ENCODE results near the gene PLA2G6.

The PLA2G6 gene

DNA sequence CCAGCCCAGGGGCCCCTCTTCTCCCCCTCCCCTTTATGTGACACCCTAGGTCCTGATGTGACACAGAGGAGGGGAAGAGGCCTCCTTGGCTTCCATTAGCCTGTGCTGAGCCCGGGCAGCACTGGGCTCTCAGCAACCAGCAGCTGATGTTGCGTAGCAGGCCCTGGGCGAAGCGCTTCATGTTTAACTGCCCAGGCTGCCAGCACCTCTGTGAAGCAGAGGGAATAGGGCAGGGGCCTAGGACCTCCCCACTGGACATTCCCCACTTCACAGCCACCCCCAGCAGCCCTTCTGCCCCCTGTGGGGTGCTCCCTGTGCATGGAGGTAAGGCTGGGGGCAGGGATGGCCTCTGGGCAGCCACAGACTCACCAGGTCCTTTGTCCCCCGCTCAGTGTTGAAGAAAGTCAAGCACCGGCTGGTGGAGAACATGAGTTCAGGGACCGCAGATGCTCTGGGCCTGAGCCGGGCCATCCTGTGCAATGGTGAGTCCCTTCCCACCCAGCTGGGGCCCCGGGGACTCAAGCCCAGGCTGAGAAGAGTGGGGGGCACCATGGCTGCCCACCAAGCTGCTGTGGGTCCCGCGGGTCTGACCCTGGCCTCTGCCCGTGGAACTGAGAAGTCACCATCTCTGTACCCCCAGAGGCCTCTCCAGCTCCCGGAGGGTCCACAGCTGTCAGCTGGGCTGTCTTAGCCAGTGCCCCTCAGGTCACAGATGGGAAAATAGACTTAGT lies 112.8 kb downstream of the PLA2G6 start:
- DNase-seq: no peak

DNA sequence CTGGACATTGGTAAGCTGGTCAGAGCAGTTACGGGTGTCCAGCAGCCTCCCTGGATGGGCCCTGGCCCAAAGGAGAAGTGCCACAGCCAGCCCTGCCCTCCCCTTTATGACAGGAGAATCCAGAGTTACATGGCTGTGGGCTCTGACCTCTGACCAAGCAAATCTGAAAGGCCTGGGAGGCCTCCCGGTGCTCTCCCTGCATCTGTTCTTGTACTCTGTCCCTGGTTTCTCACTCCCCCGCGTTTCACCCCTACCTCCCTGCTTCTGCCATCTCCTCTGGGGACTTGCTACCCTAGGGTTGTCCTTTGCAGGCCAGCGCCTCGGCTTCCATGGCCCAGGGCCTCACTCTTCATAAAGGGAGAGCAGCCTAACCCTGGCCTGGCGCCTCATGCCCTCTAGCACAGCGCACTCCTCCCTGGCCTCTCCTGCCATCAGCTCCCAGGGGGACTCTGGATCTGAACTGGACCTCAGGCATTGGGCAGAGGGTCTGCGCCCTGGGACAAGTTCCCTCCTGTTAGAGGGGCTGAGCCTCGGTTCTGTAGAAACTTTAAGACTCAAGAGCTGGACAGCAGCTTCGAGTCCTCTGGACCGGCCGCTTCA lies 113.8 kb downstream of the PLA2G6 start:
- no peak for DNase-seq

DNA sequence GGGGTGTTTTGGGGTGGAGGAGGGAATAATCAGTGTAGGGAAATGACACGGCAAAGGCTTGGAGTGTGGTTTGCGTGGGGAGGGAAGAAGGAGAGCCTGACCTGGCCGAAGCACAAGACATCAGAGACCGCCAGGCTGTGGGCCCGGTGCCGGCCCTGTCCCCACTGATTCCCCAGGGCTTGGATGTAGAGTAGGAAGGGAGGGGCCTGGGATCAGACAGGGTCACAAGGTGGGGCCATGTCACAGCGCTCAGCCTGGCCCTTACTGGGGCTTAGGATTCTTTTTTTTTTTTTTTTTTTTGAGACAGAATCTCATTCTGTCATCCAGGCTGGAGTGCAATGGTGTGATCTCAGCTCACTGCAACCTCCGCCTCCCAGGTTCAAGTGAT lies 114.6 kb downstream of the PLA2G6 start:
- DNase-seq: no peak

DNA sequence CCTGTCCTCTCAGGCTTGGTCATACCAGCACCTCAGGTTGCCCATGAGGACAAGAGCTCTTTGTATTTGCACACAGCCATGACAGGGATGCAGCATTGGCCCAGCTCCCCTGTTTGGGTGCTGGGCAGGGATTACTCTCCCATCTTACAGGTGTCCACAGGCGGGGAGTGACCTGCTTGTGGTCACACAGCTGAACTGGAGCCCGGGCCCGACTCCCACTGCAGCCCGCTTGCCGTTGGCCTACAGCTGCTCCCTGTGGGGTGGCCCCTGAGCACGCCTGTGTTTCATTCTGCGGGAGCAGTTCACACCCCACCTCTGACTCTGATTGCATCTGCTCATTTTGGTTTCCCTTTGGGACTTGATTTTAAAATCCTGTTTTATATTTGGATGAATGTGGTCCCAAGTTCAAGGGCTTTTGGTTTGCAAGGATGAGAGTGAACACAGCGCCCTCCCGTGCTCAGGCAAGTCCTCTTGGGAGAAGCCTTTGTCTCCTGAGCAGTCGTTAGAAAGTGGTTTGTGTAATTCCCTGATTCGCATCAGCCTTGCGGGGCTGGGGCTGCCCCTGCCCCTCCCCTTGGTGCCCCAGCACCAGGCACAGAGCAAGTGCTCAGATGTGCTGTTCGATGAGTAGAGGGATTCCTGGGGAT lies 115.1 kb downstream of the PLA2G6 start:
- DNase-seq: no peak

DNA sequence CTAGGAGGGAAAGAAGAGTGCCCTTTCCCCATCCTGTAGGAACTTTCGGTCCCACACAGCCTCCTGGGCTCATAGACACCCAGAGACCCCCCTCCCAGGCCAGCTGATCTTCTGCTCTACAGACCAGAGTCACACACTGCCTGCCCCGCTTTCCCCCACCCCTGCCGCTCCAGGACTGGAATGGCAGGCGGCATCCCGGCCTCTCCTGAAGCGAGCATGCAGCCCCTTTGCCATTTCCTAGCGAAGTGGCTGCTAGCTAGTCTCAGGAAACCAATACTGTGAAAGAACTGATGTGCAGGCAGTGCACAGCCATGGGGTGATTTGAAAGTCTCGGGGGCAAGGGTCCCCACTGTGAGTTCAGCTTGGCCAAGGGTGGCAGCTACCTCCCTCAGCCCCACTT lies 116.1 kb downstream of the PLA2G6 start:
- DNase-seq: no peak

DNA sequence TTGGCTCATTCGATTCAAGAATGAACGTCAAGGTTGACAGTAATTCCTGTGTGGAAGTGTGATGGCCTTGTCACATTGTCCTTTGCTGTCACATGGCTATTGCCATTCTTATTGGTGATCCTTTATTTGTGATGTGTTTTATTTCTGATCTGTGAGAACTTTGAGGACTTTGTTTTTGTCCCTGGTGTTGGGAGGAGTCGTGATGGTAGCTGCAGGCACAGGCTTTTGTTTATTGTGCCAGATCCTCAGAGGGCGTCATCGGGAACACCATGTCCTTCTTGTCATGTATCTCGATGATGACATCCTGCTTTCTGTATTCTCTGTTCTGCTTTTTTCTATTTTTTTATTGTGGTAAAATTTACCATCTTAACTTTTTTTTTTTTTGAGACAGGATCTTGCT lies 118.8 kb downstream of the PLA2G6 start:
- DNase-seq: no peak

Data from fibroblast of skin of right quadriceps (primary cell).